Stomach smooth muscle (tissue), 2 donors: ENCODE results near the gene HPSE2.

Experiments used
- H3K27ac ChIP-seq: one replicate; pipeline ENCODE4 v1.7.0; 2013; ENCODE audit warnings: mild to moderate bottlenecking, low read length, inconsistent platforms
- H3K27me3 ChIP-seq, 2 donors: one replicate each; pipeline ENCODE4 v1.7.0; 2013; ENCODE audit warnings: low read length in 2 of 2; ENCODE audit not compliant: insufficient read depth in 2 of 2, control insufficient read depth in 1 of 2
- H3K36me3 ChIP-seq, 2 donors: one replicate each; pipeline ENCODE4 v1.7.0; 2013; ENCODE audit warnings: low read length in 2 of 2; ENCODE audit not compliant: control insufficient read depth in 2 of 2, insufficient read depth in 2 of 2
- H3K4me1 ChIP-seq: one replicate; pipeline ENCODE4 v1.7.0; 2013; ENCODE audit warnings: low read length; ENCODE audit not compliant: control insufficient read depth, insufficient read depth
- H3K4me3 ChIP-seq, 2 donors: one replicate each; pipeline ENCODE4 v1.7.0; 2013; ENCODE audit warnings: low read length in 2 of 2
- H3K9ac ChIP-seq, 2 donors: one replicate each; pipeline ENCODE4 v1.7.0; 2013; ENCODE audit warnings: low read length in 2 of 2, mild to moderate bottlenecking in 1 of 2
- H3K9me3 ChIP-seq, 2 donors: one replicate each; pipeline ENCODE4 v1.7.0; 2013; ENCODE audit warnings: low read length in 2 of 2; ENCODE audit not compliant: control insufficient read depth in 2 of 2
- donor health status: healthy.
- donor health status: Pancreatic carcinoma.

Gene HPSE2

GRCh38 chr10:98417481-98417959 is 818.1 kb downstream of the HPSE2 start:
- Histone ChIP-seq H3K9me3 (no peaks in the 10 kb centered on the region), H3K27ac (no peak overlapping the region), H3K4me3 (no peak overlapping the region), H3K9ac (no peak overlapping the region), H3K27me3 (no peaks in the 10 kb centered on the region), H3K36me3 (peaks cover 21 to 23% of the 10 kb centered on the region in 2 donors), H3K4me1 (peaks cover 19% of the 10 kb centered on the region)

GRCh38 chr10:98416606-98417388 is 818.9 kb downstream of the HPSE2 start:
- Histone ChIP-seq H3K4me1 (peaks cover 20% of the 10 kb centered on the region), H3K9ac (no peak overlapping the region), H3K27me3 (no peaks in the 10 kb centered on the region), H3K9me3 (no peaks in the 10 kb centered on the region), H3K4me3 (no peak overlapping the region), H3K36me3 (peaks cover 20 to 21% of the 10 kb centered on the region in 2 donors), H3K27ac (no peak overlapping the region)

GRCh38 chr10:98415731-98416119 is 819.9 kb downstream of the HPSE2 start:
- Histone ChIP-seq H3K4me3 (no peak overlapping the region), H3K27ac (peak overlapping the region; percentile 79), H3K9me3 (no peaks in the 10 kb centered on the region), H3K4me1 (peaks cover 22% of the 10 kb centered on the region), H3K36me3 (peaks cover 18% of the 10 kb centered on the region in 2 donors), H3K9ac (peak overlapping the region in 1 of 2 donors; percentile 83), H3K27me3 (no peaks in the 10 kb centered on the region)

GRCh38 chr10:98414932-98415730 is 820.5 kb downstream of the HPSE2 start, which contains the start of gene PYROXD2:
PYROXD2 (minus strand) TSS chr10:98415182; CDS start chr10:98415135, 47 bp downstream.
- peak within 1 kb of the TSS; percentile 83 to 86 for H3K9ac ChIP-seq
- H3K4me3 ChIP-seq: peak within 1 kb of the TSS; percentile 92 to 95
- H3K4me1 ChIP-seq: peaks cover 22% of the 10 kb centered on the region
- no peaks in the 10 kb centered on the region for H3K9me3 ChIP-seq
- peak within 1 kb of the TSS; percentile 79 for H3K27ac ChIP-seq
- peaks cover 17 to 18% of the 10 kb centered on the region in 2 donors for H3K36me3 ChIP-seq
- H3K27me3 ChIP-seq: no peaks in the 10 kb centered on the region

- Histone ChIP-seq H3K9ac (peak overlapping the region; percentile 83 to 86), H3K27ac (peak overlapping the region; percentile 79), H3K9me3 (no peaks in the 10 kb centered on the region), H3K27me3 (no peaks in the 10 kb centered on the region), H3K4me3 (peak overlapping the region; percentile 92 to 95), H3K36me3 (peaks cover 11 to 13% of the 10 kb centered on the region in 2 donors), H3K4me1 (peaks cover 22% of the 10 kb centered on the region)
Observed at GRCh38 chr10:98414578-98414931, 821.1 kb downstream of the HPSE2 start.

- no peaks in the 10 kb centered on the region for H3K9me3 ChIP-seq
- peaks cover 0 to under 1% of the 10 kb centered on the region in 2 donors for H3K36me3 ChIP-seq
- no peaks in the 10 kb centered on the region for H3K27me3 ChIP-seq
- H3K9ac ChIP-seq: no peak overlapping the region
- H3K4me3 ChIP-seq: no peak overlapping the region
- H3K4me1 ChIP-seq: peaks cover 22% of the 10 kb centered on the region
- H3K27ac ChIP-seq: no peak overlapping the region
Observed at GRCh38 chr10:98411768-98412167, 823.9 kb downstream of the HPSE2 start.

GRCh38 chr10:98411166-98411565 is 824.5 kb downstream of the HPSE2 start:
- Histone ChIP-seq H3K4me3 (no peak overlapping the region), H3K36me3 (no peaks in the 10 kb centered on the region), H3K4me1 (peaks cover 24% of the 10 kb centered on the region), H3K9me3 (no peaks in the 10 kb centered on the region), H3K27me3 (no peaks in the 10 kb centered on the region), H3K27ac (no peak overlapping the region), H3K9ac (no peak overlapping the region)

GRCh38 chr10:98410759-98411158 is 824.9 kb downstream of the HPSE2 start:
- H3K9me3 ChIP-seq: no peaks in the 10 kb centered on the region
- no peaks in the 10 kb centered on the region for H3K36me3 ChIP-seq
- no peak overlapping the region for H3K27ac ChIP-seq
- no peak overlapping the region for H3K4me3 ChIP-seq
- H3K4me1 ChIP-seq: peaks cover 23% of the 10 kb centered on the region
- no peaks in the 10 kb centered on the region for H3K27me3 ChIP-seq
- H3K9ac ChIP-seq: no peak overlapping the region

GRCh38 chr10:98410135-98410743 is 825.4 kb downstream of the HPSE2 start:
- Histone ChIP-seq H3K4me3 (no peak overlapping the region), H3K9me3 (no peaks in the 10 kb centered on the region), H3K4me1 (peaks cover 22% of the 10 kb centered on the region), H3K27me3 (no peaks in the 10 kb centered on the region), H3K36me3 (no peaks in the 10 kb centered on the region), H3K9ac (no peak overlapping the region), H3K27ac (no peak overlapping the region)

GRCh38 chr10:98408799-98409198 is 826.9 kb downstream of the HPSE2 start:
- H3K4me1 ChIP-seq: peaks cover 16% of the 10 kb centered on the region
- H3K36me3 ChIP-seq: no peaks in the 10 kb centered on the region
- H3K9me3 ChIP-seq: no peaks in the 10 kb centered on the region
- H3K9ac ChIP-seq: no peak overlapping the region
- H3K4me3 ChIP-seq: no peak overlapping the region
- H3K27me3 ChIP-seq: no peaks in the 10 kb centered on the region
- no peak overlapping the region for H3K27ac ChIP-seq
